Ovary (tissue), 9 donors: Measurements from ENCODE around the gene CEP97. TPM values are rescaled to one million over a fixed set of nuclear protein-coding genes. Genes with fewer than 3 reads are reported as not detected.

Source experiments
- DNase-seq, 5 donors: peaks; one replicate each; pipeline ENCODE4 v3.0.0-alpha.2; 2019 to 2020
- H3K27ac ChIP-seq, 2 donors: fragments of 200-600 bp; one replicate each; pipeline versions ENCODE4 v1.5.1 to v1.8.0; 2019 to 2022
- H3K27me3 ChIP-seq: fragments of 200-600 bp; one replicate; pipeline ENCODE4 v1.8.0; 2022
- H3K36me3 ChIP-seq: fragments of 200-600 bp; sonication (generic); one replicate; pipeline ENCODE4 v1.5.1; 2019
- H3K4me1 ChIP-seq: one replicate; pipeline ENCODE4 v1.8.1; 2013; ENCODE audit warnings: mild to moderate bottlenecking, moderate library complexity; ENCODE audit not compliant: insufficient read depth
- H3K4me3 ChIP-seq: fragments of 200-600 bp; sonication (generic); one replicate; pipeline ENCODE4 v1.5.1; 2017
- H3K9me3 ChIP-seq, 2 donors: fragments of 200-600 bp in 1 of 2; sonication (generic) in 1 of 2; one replicate each; pipeline versions ENCODE4 v1.5.1 to v1.8.1; 2013 to 2019; ENCODE audit warnings: mild to moderate bottlenecking in 1 of 2, moderate library complexity in 1 of 2
- CTCF ChIP-seq, 3 donors: fragments of 450-650 bp in 2 of 3; fragments of 200-600 bp in 1 of 3; IDR thresholded peaks; one replicate each; pipeline versions ENCODE4 v1.5.1 to v1.8.0; 2016 to 2022; ENCODE audit warnings: antibody characterized with exemption in 3 of 3, mild to moderate bottlenecking in 1 of 3
- EP300 ChIP-seq: sonication (generic); formaldehyde crosslinking; IDR thresholded peaks from one replicate; pipeline ENCODE4 v1.6.1; 2017; ENCODE audit warnings: antibody characterized with exemption
- POLR2A ChIP-seq: fragments of 450-650 bp; IDR thresholded peaks from one replicate; pipeline ENCODE4 v1.6.1; 2017; ENCODE audit warnings: antibody characterized with exemption, mild to moderate bottlenecking, moderate library complexity
- WGBS, 3 donors: extraction: QIAGEN DNeasy Blood & Tissue Kit in 1 of 3; methylation state at CpG; one replicate each; pipeline versions ENCODE4 v1.1.5 to v1.1.7; 2013 to 2017; 5-methylcytosine and 5-hydroxymethylcytosine counted together
- intact Hi-C, 4 donors: fragments of 100-400 bp; cut with DNase I; formaldehyde crosslinking; loops; one replicate each; pipeline versions ENCODE4 v1.11.0 to v1.15.1; 2022 to 2023
- polyA plus RNA-seq, 2 donors: library from polyadenylated mRNA; stranded (reverse); fragments of 200-250 nt in 1 of 2; fragments of 350-450 nt in 1 of 2; fragmentation: Illumina TruSeq in 1 of 2; extraction: RNeasy Lipid Tissue Mini Kit (QIAGEN cat#74804) in 1 of 2; gene quantifications; one replicate each; pipeline ENCODE4 v1.2.3, GENCODE V29; 2013 to 2014
- total RNA-seq, 7 donors: library from RNA; depleted of rRNA in 2 of 7; stranded (reverse); fragments of >200 nt in 2 of 7; fragmentation: NEBNext Ultra II Directional in 3 of 7; extraction: Animal tissue kit (Norgen Biotek cat#: 25700) in 3 of 7; gene quantifications; one replicate each; pipeline versions ENCODE4 v1.1.0 to v1.2.4, GENCODE V29; 2016 to 2023
- donor health status: DM: no; HTN: no; CAD: no; lungs with moderate emphysema.
- donor health status: DM: no; HTN: no; CAD: no.
- donor health status: Bipolar disorder and iron deficiency.
- donor health status: DM: yes; HTN: yes; CAD: no.
- donor health status: DM: no; HTN: no; CAD: no.
- donor health status: DM: yes; HTN: yes; CAD: no.

Gene CEP97
- total and polyA plus RNA-seq, 9 donors, result 2.4 to 11.1 (median 7.8) TPM

GRCh38 chr3:101802179-101802578, 77.8 kb downstream of the CEP97 start:
- H3K27me3 ChIP-seq, result no peaks in the 10 kb centered on the region
- WGBS, 3 donors, result 80 to 91% (median 82%) methylated on average over 2 of the region's 2 CpGs
- peaks cover 2% of the 10 kb centered on the region for H3K4me1 ChIP-seq
- no peak overlapping the region for H3K4me3 ChIP-seq
- DNase-seq, result no peak
- TF ChIP-seq EP300, result no peak
- TF ChIP-seq CTCF (IDR thresholded peaks at IDR 0.05), result no peak
- TF ChIP-seq POLR2A, result no peak
- H3K36me3 ChIP-seq, result no peaks in the 10 kb centered on the region
- H3K9me3 ChIP-seq, result no peaks in the 10 kb centered on the region
- intact Hi-C loops, result loop anchor here in 1 of 4 donors (10.0 kb wide), 1 partner anchor 733 kb away; no protein-coding TSS in a partner anchor
- H3K27ac ChIP-seq, result no peak overlapping the region

DNA sequence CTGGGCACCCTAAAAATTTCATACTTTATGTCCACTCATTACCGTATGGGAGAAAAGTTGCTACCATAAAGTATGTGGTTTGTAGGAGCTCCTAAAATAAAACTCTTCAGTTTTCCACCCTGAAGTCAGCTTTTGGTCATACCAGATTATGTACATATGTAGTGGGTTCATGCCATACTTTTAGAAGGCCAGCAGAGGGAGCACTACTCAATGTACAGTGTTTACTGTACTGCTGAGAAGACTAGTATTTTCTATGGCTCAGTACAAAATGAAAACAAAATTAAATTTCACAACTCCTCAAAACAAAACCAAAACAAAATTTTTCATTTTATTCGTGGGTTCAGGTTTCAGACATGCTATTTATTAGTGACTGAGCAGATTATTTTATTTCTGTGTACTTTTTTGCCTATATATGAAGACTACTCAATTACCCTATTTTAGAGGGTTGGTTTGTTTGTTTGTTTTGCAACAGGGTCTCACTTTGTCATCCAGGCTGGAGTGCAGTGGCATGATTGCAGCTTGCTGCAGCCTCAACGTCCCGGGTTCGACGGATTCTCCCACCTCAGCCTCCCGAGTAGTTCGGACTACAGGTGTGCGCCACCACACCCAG, 78.9 kb downstream of the CEP97 start:
- 77 to 80% (median 78%) methylated on average over 9 of the region's 9 CpGs for WGBS, 3 donors
- peaks cover 2% of the 10 kb centered on the region for H3K4me1 ChIP-seq
- H3K27ac ChIP-seq, result no peak overlapping the region
- H3K9me3 ChIP-seq, result no peaks in the 10 kb centered on the region
- peak in 3 of 5 donors; percentile 21 to 63 (median 30) for DNase-seq
- H3K36me3 ChIP-seq, result no peaks in the 10 kb centered on the region
- intact Hi-C loops, result loop anchor here in 1 of 4 donors (10.0 kb wide), 1 partner anchor 732 kb away; no protein-coding TSS in a partner anchor
- H3K4me3 ChIP-seq, result no peak overlapping the region
- peak; percentile 42 to 74 (median 65) for TF ChIP-seq CTCF (IDR thresholded peaks at IDR 0.05)
- no peak for TF ChIP-seq EP300
- H3K27me3 ChIP-seq, result no peaks in the 10 kb centered on the region

GRCh38 chr3:101803939-101804338, 79.5 kb downstream of the CEP97 start:
- Histone ChIP-seq H3K27me3 (no peaks in the 10 kb centered on the region), H3K27ac (no peak overlapping the region), H3K4me3 (no peak overlapping the region), H3K36me3 (no peaks in the 10 kb centered on the region), H3K4me1 (peaks cover 2% of the 10 kb centered on the region), H3K9me3 (no peaks in the 10 kb centered on the region)
- 94 to 97% (median 95%) methylated on average over 3 of the region's 3 CpGs for whole genome bisulfite sequencing, 3 donors
- TF ChIP-seq POLR2A, result no peak
- TF ChIP-seq EP300, result no peak
- no peak for TF ChIP-seq CTCF (IDR thresholded peaks at IDR 0.05)
- no peak for DNase-seq
- intact Hi-C loops, result loop anchor here in 1 of 4 donors (10.0 kb wide), 1 partner anchor 731 kb away; no protein-coding TSS in a partner anchor

DNA sequence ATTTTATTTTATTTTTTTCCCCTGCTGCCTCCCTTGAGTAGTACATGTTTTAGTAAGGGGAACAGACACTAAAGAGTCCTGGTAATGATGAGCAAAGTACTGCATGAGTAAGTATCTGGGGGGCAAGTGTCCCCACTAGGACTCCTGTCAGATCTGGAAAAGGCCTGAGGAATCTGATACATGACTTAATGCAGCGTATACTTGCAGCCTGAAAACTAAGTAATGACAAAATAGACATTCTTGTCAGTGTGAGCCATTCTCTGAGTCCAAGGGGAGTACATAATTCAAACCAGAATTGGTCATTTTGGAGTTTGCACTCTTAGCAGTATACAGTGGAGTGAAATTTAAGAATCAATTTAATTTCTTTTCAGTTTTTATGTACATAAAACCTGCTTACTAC, 82.1 kb downstream of the CEP97 start:
- no peak for DNase-seq
- TF ChIP-seq POLR2A, result no peak
- TF ChIP-seq EP300, result no peak
- TF ChIP-seq CTCF (IDR thresholded peaks at IDR 0.05), result no peak
- Histone ChIP-seq H3K4me1 (peaks cover 2% of the 10 kb centered on the region), H3K27ac (no peak overlapping the region), H3K4me3 (no peak overlapping the region), H3K36me3 (no peaks in the 10 kb centered on the region), H3K27me3 (no peaks in the 10 kb centered on the region), H3K9me3 (no peaks in the 10 kb centered on the region)
- intact Hi-C loops, result loop anchor here in 2 of 4 donors (5.0 to 10.0 kb wide), 2 partner anchors 46 to 728 kb away; no protein-coding TSS in a partner anchor
- WGBS, 3 donors, result 92 to 100% (median 95%) methylated on average over 1 of the region's 1 CpG
